Heart left ventricle (tissue), 13 donors: Measurements from ENCODE around the gene ARHGEF17.

Experiments used
- POLR2A ChIP-seq, 2 donors: fragments of 450-650 bp; IDR thresholded peaks; one replicate each; pipeline ENCODE4 v1.6.1; 2017; ENCODE audit warnings: antibody characterized with exemption in 2 of 2, mild to moderate bottlenecking in 2 of 2, moderate library complexity in 2 of 2
- TF ChIP-seq, protein P1 (sequence below), 12 donors: fragments of 200-600 bp; sonication (generic) in 4 of 12; IDR thresholded peaks; one replicate each; pipeline versions ENCODE4 v1.5.0 to v1.8.0; 2018 to 2022; ENCODE audit warnings: antibody characterized with exemption in 12 of 12, mild to moderate bottlenecking in 5 of 12
- donor health status: ischemic (EF 13 %, LVEDD 7.1; RV severe dilation, severe dysfunction).
- donor health status: DM: no; HTN: yes; CAD: no.
- donor health status: DM: no; HTN: no; CAD: no.
- donor health status: ischemic (EF 25% LVEDD 6.9; RV normal size, moderate dysfunction).
- donor health status: ischemic (EF 25% LVEDD 5.7; RV mildly dilated, moderate dysfunction).
- donor health status: ischemic (EF 35%, LVEDD 5.7; RV mildly dilated, moderate dysfunction).
- donor health status: nonischemic (EF 11% LVEDD 7.7; RV severe dilation, severe dysfunction).
- donor health status: DM: yes; HTN: yes; CAD: no.
- donor health status: PGD.
- donor health status: ischemic (EF 29% LVEDD 5.4; RV normal size, mild dysfunction).
- donor health status: nonischemic (EF 23%, LVEDD 6.1; RV moderate dilation, normal function).

DNA sequence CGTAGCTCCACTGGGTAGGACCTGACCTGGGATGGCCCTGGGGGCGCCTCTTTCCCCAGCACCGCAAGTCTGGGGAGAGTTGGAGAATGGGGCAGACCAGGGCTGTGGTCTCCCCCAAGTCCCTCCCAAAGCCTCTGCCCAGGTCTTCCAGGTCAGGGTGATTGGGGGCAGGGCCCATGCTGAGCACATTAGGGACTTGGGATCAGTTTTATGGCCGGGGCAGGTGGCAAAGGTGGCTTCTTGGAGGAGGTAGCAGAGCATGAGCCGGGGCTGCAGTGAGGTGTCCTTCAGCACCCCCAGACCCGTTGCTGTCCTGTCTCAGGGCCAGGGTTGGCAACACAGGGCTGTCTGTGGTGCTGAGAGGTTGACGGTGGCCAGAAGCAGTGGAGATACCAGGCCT lies 74.1 kb downstream of the ARHGEF17 start:
- TF ChIP-seq, protein P1, sequence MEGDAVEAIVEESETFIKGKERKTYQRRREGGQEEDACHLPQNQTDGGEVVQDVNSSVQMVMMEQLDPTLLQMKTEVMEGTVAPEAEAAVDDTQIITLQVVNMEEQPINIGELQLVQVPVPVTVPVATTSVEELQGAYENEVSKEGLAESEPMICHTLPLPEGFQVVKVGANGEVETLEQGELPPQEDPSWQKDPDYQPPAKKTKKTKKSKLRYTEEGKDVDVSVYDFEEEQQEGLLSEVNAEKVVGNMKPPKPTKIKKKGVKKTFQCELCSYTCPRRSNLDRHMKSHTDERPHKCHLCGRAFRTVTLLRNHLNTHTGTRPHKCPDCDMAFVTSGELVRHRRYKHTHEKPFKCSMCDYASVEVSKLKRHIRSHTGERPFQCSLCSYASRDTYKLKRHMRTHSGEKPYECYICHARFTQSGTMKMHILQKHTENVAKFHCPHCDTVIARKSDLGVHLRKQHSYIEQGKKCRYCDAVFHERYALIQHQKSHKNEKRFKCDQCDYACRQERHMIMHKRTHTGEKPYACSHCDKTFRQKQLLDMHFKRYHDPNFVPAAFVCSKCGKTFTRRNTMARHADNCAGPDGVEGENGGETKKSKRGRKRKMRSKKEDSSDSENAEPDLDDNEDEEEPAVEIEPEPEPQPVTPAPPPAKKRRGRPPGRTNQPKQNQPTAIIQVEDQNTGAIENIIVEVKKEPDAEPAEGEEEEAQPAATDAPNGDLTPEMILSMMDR (IDR thresholded peaks at IDR 0.05) = no peak
- TF ChIP-seq POLR2A (IDR thresholded peaks at IDR 0.05) = no peak
